HG02678 (cell line): ENCODE data around the gene SPRYD3.

Source experiments
- ATAC-seq: cut with Tn5 transposase; IDR thresholded peaks from one replicate; pipeline ENCODE4 v1.9.1; 2021; ENCODE audit warnings: mild to moderate bottlenecking, moderate library complexity; ENCODE audit not compliant: unreplicated experiment

SPRYD3 gene

DNA sequence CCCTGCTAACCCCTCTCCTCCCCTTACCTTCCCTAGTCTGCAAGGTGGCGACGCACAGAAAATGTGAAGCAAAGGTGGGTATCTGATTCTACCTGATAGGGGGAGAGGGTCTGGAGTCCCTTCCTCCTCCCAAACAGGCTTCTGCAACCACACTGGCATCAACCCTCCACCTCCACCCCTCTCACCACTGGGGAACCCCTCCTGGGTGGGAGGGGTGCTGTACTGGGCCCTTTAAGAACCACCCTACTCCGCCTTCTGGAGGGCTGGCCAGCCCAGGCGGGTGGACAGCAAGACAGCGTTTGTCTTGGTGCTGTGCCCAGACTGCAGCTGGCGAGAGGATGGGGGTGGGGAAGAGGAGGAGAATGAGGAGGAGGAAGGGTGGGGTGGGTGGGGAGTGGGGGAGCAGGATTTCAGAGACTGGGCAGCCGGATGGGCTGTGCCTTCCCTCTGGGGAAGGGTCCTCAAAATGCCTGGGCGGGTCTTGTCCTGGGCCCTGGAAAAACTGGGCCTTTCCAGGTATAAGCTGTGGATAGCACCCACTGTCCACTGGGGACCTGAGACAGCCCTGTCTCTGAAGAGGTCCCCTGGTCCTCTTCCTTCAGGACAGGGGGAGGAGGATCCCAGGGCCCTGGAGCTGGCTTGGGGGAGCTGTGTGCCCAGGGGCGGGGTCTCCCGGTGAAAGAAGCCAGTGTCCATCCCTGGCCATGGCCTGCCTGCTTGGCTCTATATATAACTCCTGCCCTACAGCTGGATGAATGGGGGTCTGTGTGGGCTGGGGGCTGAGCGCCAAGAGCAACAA lies 26.6 kb downstream of the SPRYD3 start:
- ATAC-seq, result no peak

DNA sequence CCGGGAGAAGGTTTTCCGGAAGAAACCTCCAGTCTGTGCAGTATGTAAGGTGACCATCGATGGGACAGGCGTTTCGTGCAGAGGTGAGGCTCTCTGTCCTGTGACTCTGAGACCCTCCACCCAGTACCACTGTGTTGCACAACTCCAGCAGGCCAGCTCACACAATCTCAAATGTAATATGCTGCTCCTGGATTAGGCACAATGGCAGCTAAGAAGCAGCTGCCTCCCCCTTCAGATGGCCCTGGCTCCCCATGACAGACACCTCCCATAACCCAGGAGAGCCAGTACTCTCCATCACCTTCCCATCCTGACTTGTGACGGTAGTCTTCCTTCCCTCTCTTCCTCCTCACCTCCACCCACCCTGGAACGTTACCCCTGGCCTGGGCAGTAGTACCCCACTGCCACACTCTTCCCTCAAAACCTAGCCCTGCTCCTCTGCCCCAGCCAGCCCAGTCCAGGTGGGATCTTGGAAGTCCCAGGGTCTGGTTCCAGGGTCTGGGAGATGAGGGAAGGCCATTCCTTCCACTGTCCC lies 27.2 kb downstream of the SPRYD3 start:
- no peak for ATAC-seq

DNA sequence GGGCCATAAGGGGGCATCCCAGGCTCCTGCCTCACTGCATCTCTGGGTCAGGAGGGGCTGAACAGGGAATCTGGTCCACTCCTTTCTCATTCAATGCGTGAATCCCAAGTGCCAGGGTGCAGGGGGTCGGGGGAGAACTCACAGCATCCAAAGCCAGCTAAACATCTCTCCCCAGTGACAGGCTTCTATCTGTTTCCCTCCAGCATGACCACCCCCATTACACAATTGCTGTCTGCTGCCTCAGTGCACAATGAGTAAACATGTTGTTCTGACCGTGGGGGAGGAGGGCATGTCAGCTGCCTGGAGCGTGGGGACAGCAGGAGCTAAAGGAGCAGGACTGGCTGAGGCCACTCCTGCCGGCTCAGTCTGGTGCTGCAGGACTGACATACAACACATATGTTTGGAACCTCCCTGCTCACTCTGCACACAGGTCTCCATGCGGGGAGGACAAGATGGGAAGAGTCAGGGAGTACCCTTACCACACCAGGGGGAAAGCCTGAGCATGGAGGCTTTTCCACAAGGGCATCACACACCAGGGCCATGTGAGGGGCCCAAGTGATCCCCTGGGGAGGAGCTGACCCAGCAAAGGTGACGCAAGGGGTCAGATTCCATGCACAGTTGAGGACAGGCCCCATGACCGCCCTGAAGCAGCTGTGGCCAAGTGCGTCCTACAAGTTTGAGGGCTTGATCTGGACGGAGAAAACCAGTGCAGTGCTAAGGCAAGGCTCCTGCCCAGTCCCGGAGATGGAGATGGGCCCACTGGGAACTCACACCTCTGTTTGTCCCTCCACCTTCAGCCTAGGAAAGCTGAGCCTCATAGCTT lies 27.9 kb downstream of the SPRYD3 start:
- no peak for ATAC-seq

DNA sequence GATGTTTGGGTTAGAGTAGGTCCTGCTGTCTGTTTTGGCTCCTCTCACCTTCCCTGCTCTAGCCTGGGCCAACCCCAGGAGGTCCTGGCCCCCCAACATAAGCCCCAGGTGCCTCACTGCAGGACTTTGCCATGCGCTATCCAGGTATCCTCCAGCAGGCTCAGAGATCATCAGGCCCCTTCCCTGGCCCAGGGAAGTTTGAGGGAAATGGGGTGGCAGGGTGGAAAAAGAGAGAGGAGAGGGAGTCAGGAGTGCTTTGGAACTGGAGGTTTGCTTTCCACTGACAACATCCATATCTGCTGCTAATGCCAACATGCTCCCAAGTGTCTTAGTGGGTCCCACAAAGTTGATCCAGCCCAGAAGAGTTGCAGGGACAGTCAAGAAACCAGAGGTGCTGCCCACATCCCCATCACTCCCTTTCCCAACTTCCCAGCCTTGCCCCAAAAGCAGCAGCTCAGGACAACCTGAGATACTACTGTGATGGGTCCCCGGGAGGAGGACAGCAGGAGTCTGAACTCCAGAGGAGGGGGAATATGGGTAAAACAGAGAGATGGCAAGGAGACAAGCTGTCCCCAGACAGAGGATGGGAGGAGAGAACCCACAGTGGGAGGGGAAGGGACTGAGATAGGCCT lies 28.6 kb downstream of the SPRYD3 start:
- no peak for ATAC-seq

DNA sequence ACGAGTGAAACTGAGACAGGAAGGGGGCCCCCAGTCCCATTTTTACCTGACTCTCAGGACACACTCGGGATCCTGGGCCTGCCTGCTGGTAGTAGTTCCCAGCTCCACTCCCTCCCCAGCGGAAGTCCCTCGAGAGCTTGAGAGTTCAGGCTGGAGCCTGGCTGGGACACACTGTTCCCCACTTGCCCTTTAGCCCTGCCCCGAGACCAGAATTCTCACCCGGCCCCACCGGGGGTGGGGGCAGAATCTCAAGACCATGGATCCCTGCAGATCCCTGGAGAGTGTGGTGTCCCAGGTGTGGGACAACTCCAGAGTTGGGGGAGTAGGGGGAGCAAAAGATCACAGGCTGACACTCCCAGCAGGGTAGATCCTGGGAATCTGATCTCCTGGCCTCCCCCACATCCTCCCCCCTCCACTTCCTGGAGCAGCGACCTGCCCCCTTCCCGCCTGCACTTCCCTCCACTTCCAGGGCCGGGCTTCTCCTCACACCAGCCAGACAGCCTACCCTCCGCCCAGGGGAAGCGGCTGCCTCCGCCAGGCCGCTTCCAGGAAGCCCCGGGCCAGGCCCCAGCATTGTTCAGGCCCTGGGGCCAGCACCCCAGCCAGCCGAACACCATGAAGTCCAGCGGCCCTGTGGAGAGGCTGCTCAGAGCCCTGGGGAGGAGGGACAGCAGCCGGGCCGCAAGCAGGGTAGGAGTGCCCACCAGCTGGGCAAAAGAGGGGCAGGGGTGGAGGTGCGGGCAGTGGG lies 29.4 kb downstream of the SPRYD3 start, which contains the start of gene TNS2:
TNS2 (plus strand) TSS at position 495 of the 748 bp plus-strand sequence; CDS start at position 616, 121 bp downstream.
- ATAC-seq, result no peak

DNA sequence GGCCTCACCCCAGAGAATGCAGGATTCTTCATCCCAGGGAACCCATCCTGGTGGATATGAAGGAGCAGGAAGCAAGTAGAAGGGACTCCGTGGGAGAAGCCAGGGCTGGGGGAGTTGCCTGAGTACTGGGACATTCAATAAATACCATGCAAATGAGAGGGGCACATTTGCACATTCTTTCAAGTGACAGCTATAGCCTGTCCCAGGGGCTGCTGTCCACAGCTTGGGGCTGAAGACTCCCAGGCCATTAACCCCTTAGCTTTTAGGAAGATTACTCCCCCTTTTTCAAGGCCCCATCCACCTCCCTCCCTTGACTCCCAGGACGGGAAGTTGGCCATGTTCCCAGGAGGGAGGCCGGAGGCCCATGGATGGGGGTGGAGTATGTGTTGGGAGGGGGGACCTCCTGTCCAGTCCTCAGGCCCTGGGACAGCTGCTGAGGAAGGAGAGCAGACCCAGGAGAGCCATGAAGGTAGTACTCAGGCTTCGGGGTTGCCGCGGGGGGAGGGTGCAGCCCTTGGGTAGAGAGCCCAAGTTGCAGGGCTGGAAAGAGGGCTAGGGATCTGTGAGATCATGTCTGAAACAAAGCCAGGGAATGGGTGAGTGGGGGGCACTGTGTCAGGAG lies 30.3 kb downstream of the SPRYD3 start:
- no peak for ATAC-seq

DNA sequence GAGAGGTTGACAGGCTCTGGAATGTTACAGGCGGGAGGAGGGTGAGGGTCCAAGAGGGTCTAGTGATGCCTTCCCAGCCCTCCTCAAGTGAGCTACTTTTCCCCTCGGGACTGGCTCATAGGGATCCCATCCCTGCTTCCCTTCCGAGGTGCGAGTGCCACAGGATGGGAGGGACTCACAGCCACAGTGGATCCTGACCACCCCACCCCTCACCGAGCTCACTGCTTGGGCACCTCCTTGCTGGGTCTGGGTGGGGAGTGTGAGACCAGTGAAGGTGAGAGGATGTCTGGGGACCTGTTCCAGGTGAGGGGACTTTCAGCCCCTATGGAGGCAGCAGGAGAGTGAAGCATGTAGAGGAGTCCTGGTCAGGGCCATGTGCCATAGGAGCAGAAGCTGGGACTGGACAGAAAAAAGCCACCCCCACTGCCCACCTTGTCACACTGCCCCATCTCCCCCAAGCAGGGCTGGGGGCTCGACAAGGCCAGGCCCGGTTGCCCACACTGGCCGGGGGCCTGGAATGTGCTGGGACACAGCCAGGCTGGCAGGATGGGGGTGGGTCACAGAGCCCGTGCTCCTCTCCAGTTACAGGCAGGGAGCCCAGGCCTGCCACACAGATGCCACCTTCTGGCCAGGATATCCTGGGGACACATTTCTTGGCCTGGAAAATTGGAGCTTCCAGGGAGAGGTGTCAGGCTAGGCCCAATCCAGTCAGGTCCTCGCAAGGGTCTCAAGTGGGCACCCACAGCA lies 31.0 kb downstream of the SPRYD3 start:
- ATAC-seq, result no peak

DNA sequence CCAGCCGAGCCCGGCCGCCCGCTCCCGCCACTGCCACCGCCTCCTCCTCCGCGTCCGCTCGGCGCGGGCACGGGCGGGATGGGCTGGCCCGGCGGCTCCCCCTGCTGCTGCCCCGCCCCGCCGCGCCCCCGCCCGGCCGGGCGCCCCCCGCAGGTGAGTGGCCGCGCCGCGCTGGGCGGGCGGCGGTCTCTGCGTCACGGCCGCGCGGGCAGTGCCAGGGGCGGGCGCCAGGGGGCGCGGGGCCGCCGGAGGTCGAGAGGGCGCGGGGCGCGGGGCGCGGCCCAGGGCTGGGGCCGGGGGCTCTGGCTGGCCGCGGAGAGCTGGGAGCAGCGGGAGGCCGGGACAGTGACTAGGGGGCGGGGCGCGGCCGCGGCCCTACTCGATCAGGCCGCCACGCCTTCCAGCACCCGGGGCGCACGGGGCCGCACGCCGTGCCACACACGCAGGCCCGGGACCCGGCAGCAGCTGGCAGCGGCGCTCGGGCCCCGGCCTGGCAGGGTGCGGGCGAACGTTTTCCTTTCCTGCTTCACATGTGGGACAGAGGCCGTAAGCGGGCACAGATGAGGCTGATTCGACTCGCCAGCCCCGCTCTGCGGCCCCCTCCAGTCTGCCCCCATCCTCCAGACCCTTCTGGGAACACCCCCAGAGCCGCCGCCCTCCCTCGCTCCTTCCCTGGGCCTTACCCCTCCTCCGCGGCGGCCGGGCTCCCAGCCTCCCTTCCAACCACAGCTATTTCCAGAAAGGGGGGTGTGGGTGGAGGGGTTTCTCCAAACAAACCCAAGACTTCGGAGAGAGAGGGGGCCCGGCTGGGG lies 31.8 kb downstream of the SPRYD3 start:
- peak; percentile 74 for ATAC-seq

DNA sequence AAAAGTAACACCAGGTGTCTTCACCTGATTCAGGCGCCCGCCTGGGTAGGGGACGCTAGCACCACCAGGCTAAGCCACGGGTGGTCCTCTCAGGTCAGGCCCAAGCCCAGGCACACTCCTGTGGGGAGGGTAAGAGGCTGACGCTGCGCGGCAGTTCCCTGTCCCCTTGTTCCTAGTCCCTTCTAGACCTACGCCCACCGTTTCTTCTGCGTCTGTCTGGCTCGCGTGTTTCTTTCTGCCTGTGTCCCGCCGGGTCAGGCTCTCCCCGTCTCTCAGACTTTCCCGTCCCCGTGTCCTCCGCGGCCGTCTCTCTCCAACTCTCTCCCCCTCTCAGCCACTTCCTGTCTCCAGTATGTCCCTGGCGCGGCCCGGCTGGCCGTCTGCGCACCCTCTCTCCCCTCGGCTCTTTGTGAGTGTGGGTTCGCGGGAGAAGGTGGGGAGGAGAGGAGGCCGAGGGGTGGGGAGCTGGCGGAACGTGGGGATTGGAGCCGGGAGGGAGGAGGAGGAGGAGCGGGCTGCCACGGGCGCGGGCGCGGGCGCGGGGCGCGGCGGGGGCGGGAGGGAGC lies 32.5 kb downstream of the SPRYD3 start:
- ATAC-seq, result peak; percentile 27

DNA sequence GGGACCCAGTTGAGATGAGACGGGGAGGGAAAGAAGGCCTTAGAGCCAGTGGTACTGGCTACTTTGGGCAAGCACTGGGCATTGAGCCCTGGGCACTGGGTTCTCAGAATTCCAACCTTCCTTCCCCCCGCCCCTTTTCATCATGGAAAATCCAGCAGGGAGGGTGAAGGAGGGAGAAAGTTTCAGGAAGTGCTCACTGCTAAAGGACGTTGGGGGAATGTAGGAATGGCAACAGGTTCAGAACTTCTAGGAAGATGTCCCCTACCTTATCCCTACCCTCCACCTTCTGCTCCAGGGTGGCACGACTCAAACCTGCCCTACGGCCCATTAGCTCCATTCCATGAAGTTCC lies 33.5 kb downstream of the SPRYD3 start:
- no peak for ATAC-seq

DNA sequence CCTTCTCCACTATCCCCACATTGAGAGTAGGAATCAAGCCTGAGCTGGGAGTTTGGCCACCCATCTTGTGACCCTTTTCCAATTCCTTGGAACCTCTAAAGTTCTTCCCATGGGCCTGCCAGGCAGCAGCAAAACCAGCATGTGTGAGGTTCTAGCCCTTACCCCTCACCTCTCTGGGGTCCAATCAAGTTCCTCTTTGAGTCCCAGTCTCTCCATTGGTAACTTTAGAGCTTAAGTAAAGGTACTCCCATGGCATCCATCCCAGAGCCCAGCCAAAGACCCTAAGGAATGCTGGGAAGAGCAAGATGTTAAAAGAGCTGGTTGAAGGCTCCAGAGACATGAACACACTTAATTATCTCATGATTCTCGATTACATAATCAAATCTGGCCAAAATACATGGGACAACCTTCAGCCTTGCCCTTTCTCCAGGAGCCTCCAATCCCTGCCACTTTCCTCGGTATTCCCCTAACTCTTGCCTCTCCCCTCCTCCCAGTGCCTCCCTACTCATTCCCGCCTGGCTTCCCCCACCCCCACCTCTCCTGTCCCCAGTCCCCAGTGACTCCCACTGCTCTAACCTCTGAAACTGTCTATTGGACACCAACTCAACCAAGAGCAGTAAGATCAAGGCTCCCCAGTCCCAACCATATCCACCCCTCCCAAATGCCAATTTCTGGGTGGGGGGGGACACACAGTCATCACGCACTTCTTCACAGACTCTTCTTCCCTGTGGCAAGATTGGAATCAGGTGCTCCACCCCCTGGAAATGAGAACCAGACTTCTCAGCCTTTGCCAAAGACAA lies 34.1 kb downstream of the SPRYD3 start:
- no peak for ATAC-seq

DNA sequence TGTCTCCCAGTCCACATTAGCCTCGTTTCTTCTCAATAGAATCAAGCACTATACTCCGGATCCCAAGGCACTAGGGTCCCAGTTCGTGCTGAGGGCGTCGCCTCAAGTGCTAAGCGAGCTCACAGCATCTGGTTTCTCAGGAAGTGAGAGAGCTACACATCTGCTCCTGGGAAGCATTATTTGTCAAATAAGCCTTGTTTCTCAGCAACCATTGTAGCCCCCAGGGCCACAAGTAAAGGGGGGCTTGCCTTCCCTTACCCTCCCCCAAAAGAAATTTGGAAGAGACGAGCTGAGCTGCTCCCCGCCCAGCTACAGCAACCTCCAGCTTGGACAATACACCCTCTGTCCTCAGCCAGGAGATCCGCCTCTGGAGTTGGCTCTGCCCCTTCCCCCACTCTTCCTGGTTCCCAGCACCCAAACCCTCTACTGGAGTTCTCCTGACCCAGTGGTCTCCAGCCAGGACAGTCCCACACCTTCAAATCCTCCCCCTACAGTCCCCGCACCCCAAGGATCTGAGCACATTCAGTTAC lies 35.1 kb downstream of the SPRYD3 start:
- ATAC-seq, result no peak

DNA sequence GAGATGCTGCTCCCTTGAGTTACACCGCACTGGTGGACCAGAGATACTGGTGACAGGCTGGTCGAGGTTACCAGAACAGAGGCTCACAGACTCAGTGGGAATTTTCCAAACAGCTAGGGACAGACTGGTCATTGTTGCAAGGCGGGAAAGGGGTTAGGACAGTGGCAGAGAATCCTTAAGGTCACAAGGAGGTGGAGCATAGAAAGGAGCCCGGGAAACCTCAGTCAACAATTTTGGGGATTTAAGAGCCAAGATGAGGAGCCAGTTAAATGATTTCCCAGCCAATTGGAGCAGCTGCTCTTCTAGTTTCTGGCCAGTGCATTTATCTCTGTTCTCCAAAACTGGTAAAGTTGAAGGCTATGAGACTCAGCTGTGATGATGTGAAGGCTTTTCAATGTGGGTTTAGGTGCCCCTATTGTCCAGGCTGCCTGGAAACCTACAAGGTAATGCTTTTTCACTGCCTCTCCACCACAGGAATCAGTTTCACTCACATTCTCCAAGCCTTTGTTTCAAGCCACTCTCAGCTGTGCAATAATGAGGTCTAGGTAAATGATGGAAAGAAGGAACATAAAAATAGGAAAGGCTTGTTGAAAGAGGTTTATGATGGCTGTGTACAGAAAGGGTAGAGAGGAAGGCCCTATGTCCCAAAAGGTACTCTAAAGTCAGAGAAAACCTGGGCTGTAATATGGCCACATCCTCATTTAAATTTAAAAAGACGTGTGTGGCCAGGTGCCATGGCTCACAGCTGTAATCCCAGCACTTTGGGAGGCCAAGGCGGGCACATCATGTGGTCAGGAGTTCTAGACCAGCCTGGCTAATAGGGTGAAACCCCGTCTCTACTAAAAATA lies 36.4 kb downstream of the SPRYD3 start:
- ATAC-seq, result no peak

DNA sequence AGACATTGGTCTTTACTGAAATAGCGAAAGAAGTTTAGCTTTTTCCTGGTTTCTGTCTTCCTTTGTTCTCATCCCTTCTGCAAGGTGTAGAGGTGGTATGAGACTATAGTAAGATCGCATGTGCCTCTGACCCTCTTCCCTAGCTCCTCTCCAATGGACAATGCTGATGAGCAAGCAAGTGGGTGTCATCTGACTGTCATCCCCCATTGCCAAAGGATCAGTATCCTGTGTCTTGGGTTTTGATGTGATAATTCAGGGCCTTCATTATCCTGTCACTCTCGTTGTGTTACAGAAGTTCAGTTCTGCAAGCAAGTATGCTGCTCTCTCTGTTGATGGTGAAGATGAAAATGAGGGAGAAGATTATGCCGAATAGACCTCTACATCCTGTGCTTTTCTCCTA lies 39.3 kb downstream of the SPRYD3 start:
- no peak for ATAC-seq

DNA sequence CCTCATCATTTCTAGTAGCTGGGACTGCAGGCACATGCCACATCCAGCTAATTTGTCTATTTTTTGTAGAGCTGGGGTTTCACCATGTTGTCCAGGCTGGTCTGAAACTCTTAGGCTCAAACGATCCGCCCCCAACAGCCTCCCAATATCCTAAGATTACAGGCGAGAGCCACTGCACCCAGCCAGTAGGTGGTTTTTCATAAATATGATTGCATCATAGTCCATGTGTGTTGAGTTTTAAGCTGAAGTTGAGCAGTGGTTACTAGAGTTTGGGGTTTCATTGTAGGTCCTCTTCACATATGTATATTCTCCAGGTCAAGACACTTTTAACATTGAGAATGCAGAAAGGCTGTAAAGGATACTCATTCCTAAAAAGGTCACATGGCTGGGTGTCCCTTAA lies 42.4 kb downstream of the SPRYD3 start:
- no peak for ATAC-seq

DNA sequence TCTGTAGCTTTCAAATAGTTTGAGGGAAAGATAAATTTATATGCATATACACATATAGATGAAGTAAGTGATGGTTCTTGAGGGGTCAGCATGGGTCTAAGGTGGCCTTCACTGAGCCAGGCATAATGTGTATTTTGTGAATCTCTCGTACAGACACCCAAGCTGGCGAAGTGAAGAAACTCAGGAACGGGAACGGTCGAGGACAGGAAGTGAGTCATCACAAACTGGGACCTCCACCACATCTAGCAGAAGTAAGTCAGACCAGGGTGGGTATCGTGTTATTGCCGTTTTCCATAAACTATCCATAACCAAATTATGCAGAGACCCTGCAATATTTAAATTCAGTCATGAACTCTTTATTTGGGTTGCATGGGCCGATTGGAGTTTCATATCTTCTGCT lies 44.7 kb downstream of the SPRYD3 start:
- ATAC-seq, result no peak
